HG03432 (cell line): ENCODE data around the gene ICA1.

Source experiments
- ATAC-seq: cut with Tn5 transposase; IDR thresholded peaks from one replicate; pipeline ENCODE4 v1.9.1; 2021; ENCODE audit warnings: mild to moderate bottlenecking, moderate library complexity; ENCODE audit not compliant: unreplicated experiment

ICA1 gene

GRCh38 chr7:8228766-8229674, 32.9 kb downstream of the ICA1 start:
- ATAC-seq = no peak

GRCh38 chr7:8228068-8228467, 33.9 kb downstream of the ICA1 start:
- no peak for ATAC-seq

- no peak for ATAC-seq
Observed at GRCh38 chr7:8227261-8227660, 34.7 kb downstream of the ICA1 start.

- ATAC-seq = no peak
Observed at GRCh38 chr7:8226501-8226900, 35.5 kb downstream of the ICA1 start.

GRCh38 chr7:8221567-8221966, 40.4 kb downstream of the ICA1 start:
- no peak for ATAC-seq

- no peak for ATAC-seq
Observed at GRCh38 chr7:8221101-8221495, 40.9 kb downstream of the ICA1 start.

- ATAC-seq = no peak
Observed at GRCh38 chr7:8220376-8221100, 41.4 kb downstream of the ICA1 start.

- ATAC-seq = peak; percentile 56
Observed at GRCh38 chr7:8217200-8218068, 44.5 kb downstream of the ICA1 start.

- ATAC-seq = no peak
Observed at GRCh38 chr7:8216334-8216690, 45.7 kb downstream of the ICA1 start.

GRCh38 chr7:8215648-8216333, 46.2 kb downstream of the ICA1 start:
- ATAC-seq = no peak

- no peak for ATAC-seq
Observed at GRCh38 chr7:8214244-8214824, 47.6 kb downstream of the ICA1 start.

GRCh38 chr7:8213381-8213780, 48.6 kb downstream of the ICA1 start:
- no peak for ATAC-seq

- ATAC-seq = no peak
Observed at GRCh38 chr7:8212638-8213037, 49.3 kb downstream of the ICA1 start.

GRCh38 chr7:8211725-8212096, 50.3 kb downstream of the ICA1 start:
- ATAC-seq = no peak

GRCh38 chr7:8210845-8211724, 50.9 kb downstream of the ICA1 start:
- no peak for ATAC-seq

GRCh38 chr7:8209353-8209752, 52.6 kb downstream of the ICA1 start:
- ATAC-seq = no peak

GRCh38 chr7:8208816-8209215, 53.2 kb downstream of the ICA1 start:
- no peak for ATAC-seq

GRCh38 chr7:8206956-8207355, 55.0 kb downstream of the ICA1 start:
- no peak for ATAC-seq

GRCh38 chr7:8205537-8205936, 56.4 kb downstream of the ICA1 start:
- no peak for ATAC-seq

GRCh38 chr7:8205031-8205387, 57.0 kb downstream of the ICA1 start:
- ATAC-seq = no peak
